ENCODE measurements around the gene PARD3.

Gene PARD3

GRCh38 chr10:34464000-34464399 is 351.1 kb downstream of the PARD3 start:
- H3K4me3 ChIP-seq (ENCODE audit: low read depth, low read length), result no peak overlapping the region
- TF ChIP-seq CTCF (IDR thresholded peaks at IDR 0.05; ENCODE audit: low read depth, low read length, missing control alignments), result no peak
- no peak for DNase-seq (ENCODE audit: low read depth)

- no peak for DNase-seq (ENCODE audit: low read depth)
- H3K4me3 ChIP-seq (ENCODE audit: low read depth, low read length), result no peak overlapping the region
- TF ChIP-seq CTCF (IDR thresholded peaks at IDR 0.05; ENCODE audit: low read depth, low read length, missing control alignments), result no peak
These were observed 352.1 kb downstream of the PARD3 start for GRCh38 chr10:34462993-34463392.

GRCh38 chr10:34462056-34462455 is 353.0 kb downstream of the PARD3 start:
- DNase-seq (ENCODE audit: low read depth), result no peak
- no peak overlapping the region for H3K4me3 ChIP-seq (ENCODE audit: low read depth, low read length)
- TF ChIP-seq CTCF (IDR thresholded peaks at IDR 0.05; ENCODE audit: low read depth, low read length, missing control alignments), result no peak

GRCh38 chr10:34454590-34455261 is 360.4 kb downstream of the PARD3 start:
- no peak overlapping the region for H3K4me3 ChIP-seq (ENCODE audit: low read depth, low read length)
- TF ChIP-seq CTCF (IDR thresholded peaks at IDR 0.05; ENCODE audit: low read depth, low read length, missing control alignments), result no peak
- DNase-seq (ENCODE audit: low read depth), result no peak

GRCh38 chr10:34449836-34450235 is 365.3 kb downstream of the PARD3 start:
- no peak for DNase-seq (ENCODE audit: low read depth)
- no peak overlapping the region for H3K4me3 ChIP-seq (ENCODE audit: low read depth, low read length)
- TF ChIP-seq CTCF (IDR thresholded peaks at IDR 0.05; ENCODE audit: low read depth, low read length, missing control alignments), result no peak

GRCh38 chr10:34446049-34446448 is 369.0 kb downstream of the PARD3 start:
- no peak for TF ChIP-seq CTCF (IDR thresholded peaks at IDR 0.05; ENCODE audit: low read depth, low read length, missing control alignments)
- H3K4me3 ChIP-seq (ENCODE audit: low read depth, low read length), result no peak overlapping the region
- no peak for DNase-seq (ENCODE audit: low read depth)

Measured in GM12864 (cell line).